ENCODE results near the gene CTXN3. TPM values are rescaled to one million over a fixed set of nuclear protein-coding genes. Genes with fewer than 3 reads are reported as not detected.

CTXN3 gene
- polyA plus RNA-seq, 1 experiment = not detected

GRCh38 chr5:127639828-127640227 lies 9.1 kb upstream of the CTXN3 start:
- Histone ChIP-seq H3K27me3 (ENCODE audit: control insufficient read depth, insufficient read depth, low read length) (peaks cover 4% of the 10 kb centered on the region; the same call in 1 of the 2 replicates), H3K36me3 (ENCODE audit: control insufficient read depth, insufficient read depth, low read length) (no peaks in the 10 kb centered on the region), H3K4me3 (ENCODE audit: low read depth, low read length) (no peak overlapping the region)
- DNase-seq (ENCODE audit: low read depth) = no peak
- POLR2A ChIA-PET = no interaction called here
- CTCF ChIA-PET = no interaction called here
- TF ChIP-seq CTCF (IDR thresholded peaks at IDR 0.05; ENCODE audit: insufficient read depth, low read depth, low read length) = no peak

- no peak for DNase-seq (ENCODE audit: low read depth)
- H3K27me3 ChIP-seq (ENCODE audit: control insufficient read depth, insufficient read depth, low read length) = no peaks in the 10 kb centered on the region; the same call in 1 of the 2 replicates
- ChIA-PET CTCF (interaction anchor here (1.3 kb wide), 1 partner anchor 9 kb away, joined by 3 read pairs; no protein-coding TSS in a partner anchor), POLR2A (no interaction called here)
- no peak overlapping the region for H3K4me3 ChIP-seq (ENCODE audit: low read depth, low read length)
- H3K36me3 ChIP-seq (ENCODE audit: control insufficient read depth, insufficient read depth, low read length) = no peaks in the 10 kb centered on the region
- TF ChIP-seq CTCF (IDR thresholded peaks at IDR 0.05; ENCODE audit: insufficient read depth, low read depth, low read length) = no peak
These were observed 5.9 kb upstream of the CTXN3 start for GRCh38 chr5:127642949-127643348.

- CTCF ChIA-PET = interaction anchor here (1.1 to 1.3 kb wide), 2 partner anchors 10 to 27 kb away, joined by 3 to 4 read pairs; no protein-coding TSS in a partner anchor
- POLR2A ChIA-PET = no interaction called here
- Histone ChIP-seq H3K27me3 (ENCODE audit: control insufficient read depth, insufficient read depth, low read length) (no peaks in the 10 kb centered on the region; the same call in 1 of the 2 replicates), H3K4me3 (ENCODE audit: low read depth, low read length) (no peak overlapping the region), H3K36me3 (ENCODE audit: control insufficient read depth, insufficient read depth, low read length) (no peaks in the 10 kb centered on the region)
- DNase-seq (ENCODE audit: low read depth) = no peak
- no peak for TF ChIP-seq CTCF (IDR thresholded peaks at IDR 0.05; ENCODE audit: insufficient read depth, low read depth, low read length)
These were observed 5.3 kb upstream of the CTXN3 start for GRCh38 chr5:127643607-127644006.

GRCh38 chr5:127645300-127645726 lies 3.6 kb upstream of the CTXN3 start:
- TF ChIP-seq CTCF (IDR thresholded peaks at IDR 0.05; ENCODE audit: insufficient read depth, low read depth, low read length) = no peak
- ChIA-PET CTCF (interaction anchor here (0.6 kb wide), 1 partner anchor 525 kb away, joined by 3 read pairs; no protein-coding TSS in a partner anchor), POLR2A (no interaction called here)
- H3K4me3 ChIP-seq (ENCODE audit: low read depth, low read length) = no peak overlapping the region
- H3K36me3 ChIP-seq (ENCODE audit: control insufficient read depth, insufficient read depth, low read length) = no peaks in the 10 kb centered on the region
- no peaks in the 10 kb centered on the region; the same call in 1 of the 2 replicates for H3K27me3 ChIP-seq (ENCODE audit: control insufficient read depth, insufficient read depth, low read length)
- DNase-seq (ENCODE audit: low read depth) = no peak

GRCh38 chr5:127647361-127647958 lies 1.4 kb upstream of the CTXN3 start:
- H3K4me3 ChIP-seq (ENCODE audit: low read depth, low read length) = no peak overlapping the region
- no peak for TF ChIP-seq CTCF (IDR thresholded peaks at IDR 0.05; ENCODE audit: insufficient read depth, low read depth, low read length)

More at GRCh38 chr5:127647361-127647958, 1.4 kb upstream of the CTXN3 start:
- DNase-seq (ENCODE audit: low read depth) = no peak
- CTCF ChIA-PET = interaction anchor here (0.7 to 0.9 kb wide), 2 partner anchors 9 to 456 kb away, joined by 3 read pairs; no protein-coding TSS in a partner anchor
- POLR2A ChIA-PET = no interaction called here
- Histone ChIP-seq H3K27me3 (ENCODE audit: control insufficient read depth, insufficient read depth, low read length) (no peaks in the 10 kb centered on the region; the same call in 1 of the 2 replicates), H3K36me3 (ENCODE audit: control insufficient read depth, insufficient read depth, low read length) (no peaks in the 10 kb centered on the region)
